CD4-positive, alpha-beta T cell treated with Interleukin-6 at 100 ng/mL for 8 hours (primary cell): ENCODE results near the gene TPR.
"Not testable (repeated sequence)": the region's sequence is repeated elsewhere in the genome, so short reads cannot be mapped to it uniquely, and the experiment has no call there.

Source experiments
- DNase-seq: peaks from one replicate; pipeline ENCODE4 v3.0.0-alpha.2; 2020; ENCODE audit warnings: mixed read lengths, low spot score

The TPR gene

DNA sequence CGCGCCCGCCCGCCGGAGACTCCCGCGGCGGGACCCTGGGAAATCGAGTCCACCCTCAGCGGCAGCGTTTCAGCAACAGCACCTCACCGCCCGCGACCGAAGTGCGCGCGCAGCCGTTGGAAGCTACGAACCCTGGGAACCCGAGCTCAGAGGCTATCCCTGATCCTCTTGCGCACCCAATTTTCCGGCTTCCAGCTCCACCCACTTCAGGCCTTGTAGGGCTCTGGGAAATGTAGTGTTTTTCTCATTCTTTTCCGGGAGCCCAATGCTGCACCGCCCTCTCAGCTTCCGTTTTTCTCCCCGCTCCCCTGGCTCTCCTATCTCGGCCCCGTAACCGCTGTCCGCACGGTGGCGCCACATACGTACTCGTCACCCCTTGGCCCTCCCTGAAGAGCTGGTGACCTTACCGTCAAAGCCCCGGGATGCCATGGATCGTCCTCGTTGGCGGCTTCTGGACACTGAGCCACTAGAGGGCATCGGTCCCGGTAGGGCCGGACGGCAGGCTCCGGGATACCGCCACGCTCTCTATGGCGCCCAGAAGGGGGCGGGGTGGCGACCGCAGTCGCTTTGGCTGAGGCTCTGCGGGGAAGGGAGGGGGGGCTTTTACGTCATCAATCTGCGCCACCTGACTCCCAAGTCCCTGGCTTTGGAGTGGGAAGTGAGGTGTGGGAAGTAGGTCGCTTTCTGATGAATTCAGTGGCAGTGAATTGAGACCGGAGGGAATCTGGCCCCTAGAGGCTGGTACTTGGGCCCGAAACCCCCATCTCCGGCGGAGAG, at the start of gene TPR, which contains the start of gene ODR4:
TPR (minus strand) TSS at position 102 of the 777 bp plus-strand sequence. CDS start 225 bp downstream, outside the sequence.
ODR4 (plus strand) TSS at position 687 of the 777 bp plus-strand sequence. CDS start 3,948 bp downstream, outside the sequence.
- peak; percentile 96 for DNase-seq

DNA sequence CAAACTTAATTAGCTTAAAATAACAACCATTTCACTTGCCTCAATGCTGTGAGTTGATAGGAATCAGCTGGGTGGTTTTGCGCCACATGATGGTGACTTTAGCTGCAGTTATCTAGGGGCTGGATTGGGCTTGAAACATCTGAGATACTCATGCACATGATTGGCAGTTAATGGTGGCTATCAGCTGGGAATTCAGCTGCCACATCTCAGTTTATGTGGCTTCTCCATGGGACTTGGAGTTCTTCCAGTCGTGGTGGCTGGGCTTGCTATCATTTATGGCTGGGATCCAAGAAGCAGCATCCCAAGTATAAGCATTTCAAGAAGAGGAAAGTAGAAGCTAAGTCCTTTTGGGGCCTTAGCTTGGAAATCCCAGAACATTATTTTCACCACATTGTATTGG, 49.5 kb upstream of the TPR start:
- no peak for DNase-seq

GRCh38 chr1:186421446-186421845, 46.4 kb upstream of the TPR start:
- no peak for DNase-seq

DNA sequence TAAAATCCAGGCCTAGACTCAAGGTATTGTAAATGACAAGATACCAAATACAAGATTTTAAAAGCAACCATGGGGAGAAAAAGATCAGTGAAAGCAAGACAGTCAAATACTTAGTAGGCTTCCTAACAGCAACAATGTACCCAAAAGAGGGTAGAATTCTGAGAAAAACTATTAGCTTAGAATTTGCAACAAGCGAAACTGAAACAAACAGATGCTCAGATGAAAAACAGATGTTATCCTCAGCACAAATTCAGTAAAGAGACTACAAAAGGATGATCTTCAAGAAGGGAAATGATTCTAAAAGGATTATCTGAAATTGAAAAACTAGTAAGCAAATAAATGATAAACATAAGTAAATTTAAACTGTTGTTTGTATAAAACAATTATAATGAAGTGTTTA, 45.9 kb upstream of the TPR start:
- no peak for DNase-seq

DNA sequence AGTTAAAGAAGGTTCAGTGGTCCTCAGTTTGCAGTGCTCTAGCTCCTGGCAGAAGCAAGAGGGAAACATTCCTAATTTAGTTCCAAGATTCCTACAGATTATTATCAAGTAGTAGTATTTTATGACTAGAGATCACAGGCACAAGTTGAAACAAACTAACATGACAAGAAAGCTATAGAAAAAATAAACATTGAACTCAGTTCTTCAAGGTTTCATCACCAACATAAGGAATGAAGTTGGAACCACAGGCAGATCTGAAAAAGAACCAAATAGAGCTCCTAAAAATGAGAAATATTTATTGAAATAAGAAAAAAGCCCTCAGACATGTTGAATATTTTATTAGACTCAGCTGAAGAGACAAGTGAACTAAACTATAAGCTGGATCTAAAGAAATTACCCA, 45.3 kb upstream of the TPR start:
- no peak for DNase-seq

- no peak for DNase-seq
Observed at GRCh38 chr1:186418503-186418902, 43.5 kb upstream of the TPR start.

DNA sequence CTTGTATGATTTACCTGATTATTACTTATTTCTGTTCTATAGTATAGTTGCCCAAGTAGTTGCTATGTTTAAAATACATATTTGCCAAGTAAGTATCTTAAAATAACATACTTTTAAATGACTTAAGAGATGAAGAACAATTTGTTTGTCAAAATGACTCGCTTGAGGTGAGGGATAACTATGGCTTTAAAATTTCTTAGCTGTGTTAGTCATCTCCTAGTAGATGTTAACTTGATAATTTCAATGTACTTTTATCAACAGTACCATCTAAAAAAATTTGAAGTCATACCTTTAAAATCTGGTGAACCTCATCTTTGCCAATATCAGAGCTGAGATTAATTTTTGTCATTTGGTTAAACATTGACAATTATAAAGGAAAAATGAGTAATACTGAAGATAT, 38.3 kb upstream of the TPR start:
- no peak for DNase-seq

- no peak for DNase-seq
Observed at GRCh38 chr1:186409091-186409490, 34.0 kb upstream of the TPR start.

DNA sequence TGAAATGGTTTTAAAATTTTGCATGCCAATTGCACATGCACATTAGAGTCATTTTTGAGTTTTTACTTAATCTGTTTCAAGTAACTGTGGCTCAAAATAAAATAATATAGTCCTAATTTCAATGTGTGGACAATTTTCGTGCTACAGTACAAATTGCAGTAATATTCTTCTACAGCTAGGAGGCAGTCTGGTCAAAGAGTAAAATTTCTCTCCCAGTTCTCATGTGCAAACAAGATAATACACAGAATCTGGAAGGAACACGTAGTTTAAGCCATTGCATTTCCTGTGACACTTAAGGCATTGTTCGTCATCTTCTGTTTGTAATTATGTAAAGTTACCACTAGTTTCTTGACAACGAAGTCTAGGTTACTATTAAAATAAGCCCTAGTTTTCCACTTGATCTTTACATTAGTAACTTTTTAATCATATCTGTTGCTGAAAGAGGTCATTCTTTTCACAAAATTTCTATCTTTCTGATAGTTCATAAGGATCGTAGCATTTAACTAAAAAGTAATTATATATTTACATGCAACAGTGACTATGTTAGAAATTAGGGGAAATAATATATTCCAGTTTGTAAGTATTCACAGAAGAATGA, 29.5 kb upstream of the TPR start:
- peak; percentile 13 for DNase-seq

- DNase-seq, result no peak
Observed at GRCh38 chr1:186403632-186404031, 28.6 kb upstream of the TPR start.

DNA sequence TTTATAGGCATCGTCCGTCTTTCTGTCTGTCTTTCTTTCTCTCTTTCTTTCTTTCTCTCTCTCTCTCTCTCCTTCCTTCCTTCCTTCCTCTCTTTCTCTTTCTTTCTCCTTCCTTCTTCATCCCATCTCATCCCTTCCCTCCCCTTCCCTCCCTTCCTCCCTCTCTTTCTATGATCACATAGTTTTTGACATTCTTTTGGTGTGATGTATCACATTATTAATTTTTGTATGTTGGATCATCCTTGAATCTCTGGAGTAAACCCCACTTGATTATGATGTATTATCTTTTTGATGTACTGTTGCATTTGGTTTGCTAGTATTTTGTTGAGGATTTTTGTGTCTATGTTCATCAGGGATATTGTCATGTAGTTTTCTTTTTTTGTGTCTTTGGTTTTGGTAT, 26.4 kb upstream of the TPR start:
- DNase-seq, result not testable (repeated sequence)

GRCh38 chr1:186392711-186393110, 17.7 kb upstream of the TPR start:
- not testable (repeated sequence) for DNase-seq

GRCh38 chr1:186391841-186392240, 16.8 kb upstream of the TPR start:
- DNase-seq, result no peak

DNA sequence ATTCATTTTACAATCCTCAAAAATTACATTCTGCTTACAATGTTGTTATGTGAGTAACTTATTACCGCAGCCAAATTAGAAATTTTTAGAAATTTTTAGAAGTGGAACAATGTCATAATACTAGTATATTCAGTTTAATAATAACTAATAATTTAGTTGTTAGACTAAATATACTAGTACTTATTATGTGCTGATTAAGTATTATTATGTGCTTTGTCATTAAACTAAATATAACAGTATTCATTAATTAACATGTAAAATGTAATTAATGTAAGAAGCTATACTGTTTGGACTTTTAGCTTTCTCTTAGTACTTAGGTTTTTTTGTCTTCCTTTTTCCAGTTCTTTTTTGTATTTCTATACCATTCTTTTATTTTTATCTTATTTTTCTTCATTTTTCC, 15.9 kb upstream of the TPR start:
- DNase-seq, result no peak

DNA sequence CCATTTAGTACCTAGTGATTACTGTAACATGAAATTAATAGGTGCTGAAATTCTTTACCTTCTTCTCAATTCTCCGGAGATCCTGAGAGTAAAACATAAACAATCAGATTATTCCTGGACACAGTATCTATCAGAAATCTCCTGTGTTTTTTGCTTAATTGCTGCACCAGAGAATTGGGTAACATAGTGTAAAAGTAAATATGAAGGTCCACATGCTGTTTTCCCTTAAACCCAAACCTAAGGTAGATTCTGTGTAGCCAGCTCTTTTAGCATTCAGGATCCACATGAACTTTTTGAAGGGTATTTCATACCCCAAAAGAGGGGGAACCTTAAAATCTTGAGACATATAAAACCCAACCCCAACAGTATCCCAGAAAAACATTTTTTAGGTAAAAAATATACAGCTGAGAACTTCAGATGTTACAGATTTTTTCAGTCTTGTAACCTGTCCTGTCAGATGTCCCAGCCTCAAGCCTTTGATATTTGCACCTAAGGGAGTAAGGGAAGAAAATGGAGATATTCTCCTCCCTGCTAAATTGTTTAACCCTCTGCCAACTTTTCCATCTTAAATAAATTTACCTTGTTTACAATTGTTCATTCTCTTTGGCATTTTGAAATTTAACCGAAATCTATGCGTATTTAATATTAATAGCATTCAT, 11.8 kb upstream of the TPR start:
- DNase-seq, result no peak

DNA sequence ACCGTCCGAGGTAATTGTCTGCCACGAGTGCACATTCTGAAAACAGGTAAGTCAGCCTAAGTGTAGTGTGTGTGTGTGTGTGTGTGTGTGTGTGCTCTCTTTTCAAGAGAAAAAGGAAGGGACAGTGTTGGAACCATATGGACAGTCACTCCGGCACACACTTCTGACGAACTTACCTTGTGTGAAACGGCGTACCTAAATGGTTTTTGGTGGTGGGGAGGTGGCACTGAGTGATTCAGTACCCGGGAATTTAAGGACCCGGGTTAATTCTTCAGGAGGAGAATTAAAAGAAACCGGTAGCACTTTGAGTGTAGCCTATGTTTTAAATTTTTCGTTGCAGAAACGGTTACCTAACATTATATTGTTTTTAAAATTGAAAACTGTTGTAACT, 871 bp upstream of the TPR start:
- DNase-seq, result no peak

GRCh38 chr1:186374303-186375151, 526 bp downstream of the TPR start:
- DNase-seq, result peak; percentile 27

- DNase-seq, result not testable (repeated sequence)
Observed at GRCh38 chr1:186347837-186348691, 27.0 kb downstream of the TPR start.

- DNase-seq, result no peak
Observed at GRCh38 chr1:186340772-186341171, 34.3 kb downstream of the TPR start.

DNA sequence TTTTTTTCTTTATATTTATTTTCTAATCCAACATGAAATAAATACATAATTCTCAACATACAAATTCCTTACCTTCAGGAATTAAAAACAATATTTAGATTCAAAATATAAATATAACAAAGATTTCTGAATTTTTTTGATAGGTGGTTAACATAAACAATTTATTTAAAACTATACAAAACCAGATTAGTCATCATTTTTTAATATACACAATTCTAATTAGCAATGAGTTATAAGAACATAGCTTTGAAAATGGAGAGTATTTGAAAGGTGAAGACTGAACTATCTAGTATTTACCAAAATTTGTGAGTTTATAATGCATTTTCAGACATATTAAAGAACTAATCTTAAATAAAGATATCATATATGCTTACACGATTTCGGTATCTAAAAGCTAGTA, 37.5 kb downstream of the TPR start:
- DNase-seq, result no peak

DNA sequence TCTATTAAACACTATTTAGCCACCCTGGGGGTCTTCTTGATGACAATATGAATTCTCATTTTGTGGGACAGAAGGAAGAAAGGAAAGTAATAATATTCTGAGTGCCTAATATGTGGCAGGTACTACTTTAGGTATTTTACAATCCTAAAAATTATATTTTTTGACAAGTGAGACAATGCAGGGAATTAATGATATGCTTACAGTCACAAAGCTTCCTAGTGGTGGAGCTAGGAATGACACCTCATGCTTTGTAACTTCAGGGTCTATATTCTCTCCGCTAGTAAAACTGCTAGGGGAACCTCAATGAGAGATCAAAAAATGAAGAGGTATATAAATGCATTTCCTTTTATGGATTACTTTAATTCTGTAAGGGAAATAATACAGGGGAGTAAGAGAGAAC, 44.3 kb downstream of the TPR start:
- DNase-seq, result no peak
